ENCODE measurements around the gene GTF2IRD1. TPM values are rescaled to one million over a fixed set of nuclear protein-coding genes. Genes with fewer than 3 reads are reported as not detected.
"Not testable (repeated sequence)": the region's sequence is repeated elsewhere in the genome, so short reads cannot be mapped to it uniquely, and the experiment has no call there.

The GTF2IRD1 gene
- total and polyA plus RNA-seq, 8 donors, result 7.1 to 15.9 (median 9.9) TPM

DNA sequence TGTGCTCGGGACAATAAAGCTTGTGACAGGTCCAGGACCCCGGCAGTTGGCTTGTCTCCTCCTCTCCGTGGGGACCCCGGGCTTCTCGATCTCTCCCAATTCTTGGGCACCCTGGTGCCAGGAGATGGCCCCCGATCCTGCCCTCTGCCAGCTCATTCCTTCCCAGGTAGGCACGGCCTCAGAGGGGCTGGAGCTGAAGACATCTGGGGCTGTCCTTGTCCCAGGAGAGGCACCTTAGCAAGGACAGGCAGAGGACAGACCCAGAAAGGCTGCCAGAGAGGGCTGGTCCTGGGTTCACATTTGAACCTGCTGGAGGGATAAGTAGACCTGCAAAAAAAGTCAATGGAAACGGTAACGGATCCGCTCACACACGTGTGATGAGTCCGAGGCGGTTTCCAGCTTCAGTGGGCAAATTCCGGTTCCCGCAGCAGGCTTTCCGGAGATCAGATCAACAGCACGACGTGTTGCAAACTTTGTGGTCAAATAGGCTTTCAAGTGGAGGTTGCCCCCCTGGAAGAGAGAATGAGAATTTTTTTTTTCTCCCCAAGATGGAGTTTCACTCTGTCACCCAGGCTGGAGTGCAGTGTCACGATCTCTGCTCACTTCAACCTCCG lies 47.7 kb upstream of the GTF2IRD1 start:
- H3K4me3 ChIP-seq, result no peak overlapping the region
- peaks cover 0 to 11% (median 0%) of the 10 kb centered on the region in 3 donors for H3K36me3 ChIP-seq
- no peaks in the 10 kb centered on the region for H3K27me3 ChIP-seq
- no peak overlapping the region for H3K27ac ChIP-seq
- 89 to 92% methylated on average over 20 of the region's 20 CpGs for WGBS, 2 donors
- no peaks in the 10 kb centered on the region for H3K4me1 ChIP-seq
- DNase-seq (no peak), ATAC-seq (no peak), FAIRE-seq (no peak)
- TF ChIP-seq, protein P1, sequence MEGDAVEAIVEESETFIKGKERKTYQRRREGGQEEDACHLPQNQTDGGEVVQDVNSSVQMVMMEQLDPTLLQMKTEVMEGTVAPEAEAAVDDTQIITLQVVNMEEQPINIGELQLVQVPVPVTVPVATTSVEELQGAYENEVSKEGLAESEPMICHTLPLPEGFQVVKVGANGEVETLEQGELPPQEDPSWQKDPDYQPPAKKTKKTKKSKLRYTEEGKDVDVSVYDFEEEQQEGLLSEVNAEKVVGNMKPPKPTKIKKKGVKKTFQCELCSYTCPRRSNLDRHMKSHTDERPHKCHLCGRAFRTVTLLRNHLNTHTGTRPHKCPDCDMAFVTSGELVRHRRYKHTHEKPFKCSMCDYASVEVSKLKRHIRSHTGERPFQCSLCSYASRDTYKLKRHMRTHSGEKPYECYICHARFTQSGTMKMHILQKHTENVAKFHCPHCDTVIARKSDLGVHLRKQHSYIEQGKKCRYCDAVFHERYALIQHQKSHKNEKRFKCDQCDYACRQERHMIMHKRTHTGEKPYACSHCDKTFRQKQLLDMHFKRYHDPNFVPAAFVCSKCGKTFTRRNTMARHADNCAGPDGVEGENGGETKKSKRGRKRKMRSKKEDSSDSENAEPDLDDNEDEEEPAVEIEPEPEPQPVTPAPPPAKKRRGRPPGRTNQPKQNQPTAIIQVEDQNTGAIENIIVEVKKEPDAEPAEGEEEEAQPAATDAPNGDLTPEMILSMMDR (IDR thresholded peaks at IDR 0.05), result no peak
- no peaks in the 10 kb centered on the region for H3K9me3 ChIP-seq
- intact Hi-C loops (cut with DNase I), result loop anchor here in 1 of 3 donors (10.0 kb wide), 1 partner anchor 191 kb away; the partner anchor contains the start of gene LAT2

GRCh38 chr7:74407958-74408357 lies 45.7 kb upstream of the GTF2IRD1 start:
- no peak for ATAC-seq

DNA sequence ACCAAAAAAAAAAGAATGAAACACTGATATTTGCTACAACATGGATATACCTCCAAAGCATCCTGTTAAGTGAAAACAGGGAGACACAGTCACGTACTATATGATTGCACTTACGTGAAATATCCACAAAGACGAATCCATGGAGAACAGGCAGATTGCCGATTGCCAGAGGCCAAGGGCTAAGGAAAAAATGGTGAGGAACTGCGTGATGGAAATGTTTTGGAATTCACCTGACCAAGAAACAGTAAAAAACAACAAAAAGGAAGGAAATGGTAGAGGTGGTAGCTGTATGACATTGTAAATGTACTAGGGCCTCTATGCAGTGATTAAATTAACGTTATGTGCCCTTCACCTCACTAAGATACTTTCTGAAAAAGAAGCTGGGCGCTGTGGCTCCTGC lies 44.1 kb upstream of the GTF2IRD1 start:
- H3K36me3 ChIP-seq, result no peaks in the 10 kb centered on the region
- DNase-seq (no peak), FAIRE-seq (no peak), ATAC-seq (no peak)
- no peak overlapping the region for H3K4me3 ChIP-seq
- WGBS, 2 donors, result 58 to 67% methylated on average over 7 of the region's 7 CpGs
- TF ChIP-seq, protein P1 (IDR thresholded peaks at IDR 0.05), result no peak
- no peak overlapping the region for H3K27ac ChIP-seq
- no peaks in the 10 kb centered on the region for H3K27me3 ChIP-seq
- no peaks in the 10 kb centered on the region for H3K4me1 ChIP-seq
- intact Hi-C loops (cut with DNase I), result loop anchor here in 1 of 3 donors (10.0 kb wide), 1 partner anchor 195 kb away; the partner anchor contains the start of gene LAT2
- H3K9me3 ChIP-seq, result no peaks in the 10 kb centered on the region

More at GRCh38 chr7:74407958-74408357, 45.7 kb upstream of the GTF2IRD1 start:
- peaks cover 0 to 6% (median 0%) of the 10 kb centered on the region in 3 donors for H3K36me3 ChIP-seq
- no peak overlapping the region for H3K4me3 ChIP-seq
- 56 to 65% methylated on average over 4 of the region's 4 CpGs for WGBS, 2 donors
- DNase-seq, result no peak
- H3K27ac ChIP-seq, result no peak overlapping the region
- no peaks in the 10 kb centered on the region for H3K9me3 ChIP-seq
- intact Hi-C loops (cut with DNase I), result loop anchor here in 1 of 3 donors (10.0 kb wide), 1 partner anchor 193 kb away; the partner anchor contains the start of gene LAT2
- no peaks in the 10 kb centered on the region for H3K4me1 ChIP-seq
- no peaks in the 10 kb centered on the region for H3K27me3 ChIP-seq
- TF ChIP-seq, protein P1 (IDR thresholded peaks at IDR 0.05), result no peak
- FAIRE-seq, result no peak

GRCh38 chr7:74410772-74411171 lies 42.9 kb upstream of the GTF2IRD1 start:
- ATAC-seq, result no peak
- intact Hi-C loops (cut with DNase I), result loop anchor here in 2 of 3 donors (5.0 to 10.0 kb wide), 2 partner anchors 137 to 154 kb away; no protein-coding TSS in a partner anchor
- Histone ChIP-seq H3K27me3 (no peaks in the 10 kb centered on the region), H3K36me3 (no peaks in the 10 kb centered on the region), H3K9me3 (no peaks in the 10 kb centered on the region), H3K4me1 (no peaks in the 10 kb centered on the region), H3K4me3 (no peak overlapping the region), H3K27ac (no peak overlapping the region)
- 62% methylated on average over 2 of the region's 2 CpGs for WGBS, 2 donors
- no peak for DNase-seq
- no peak for FAIRE-seq
- TF ChIP-seq, protein P1 (IDR thresholded peaks at IDR 0.05), result no peak

GRCh38 chr7:74411571-74411970 lies 42.1 kb upstream of the GTF2IRD1 start:
- 51 to 60% methylated on average over 4 to 5 of the region's 5 CpGs for WGBS, 2 donors
- not testable (repeated sequence) for DNase-seq

More at GRCh38 chr7:74411571-74411970, 42.1 kb upstream of the GTF2IRD1 start:
- H3K27ac ChIP-seq, FAIRE-seq, H3K36me3 ChIP-seq, H3K4me3 ChIP-seq, H3K9me3 ChIP-seq, H3K4me1 ChIP-seq, ATAC-seq, H3K27me3 ChIP-seq: not testable (repeated sequence)
- intact Hi-C loops (cut with DNase I), result loop anchor here in 2 of 3 donors (5.0 to 10.0 kb wide), 2 partner anchors 136 to 153 kb away; no protein-coding TSS in a partner anchor
